Caki2 (cell line): ENCODE results near the gene SOX11. TPM values are rescaled to one million over a fixed set of nuclear protein-coding genes. Genes with fewer than 3 reads are reported as not detected.

ENCODE experiments used
- DNase-seq: peaks from one replicate; pipeline ENCODE4 v3.0.0-alpha.2; 2015; ENCODE audit warnings: low read depth
- in situ Hi-C: cut with HindIII; loops from 2 replicates; pipeline ENCODE4 v1.10.0; 2016; ENCODE audit warnings: low sequenced_read_pairs, low pct_unique_long_range_greater_than_20kb, mixed read lengths
- total RNA-seq: library from RNA; depleted of rRNA; stranded (reverse); fragments of >200 nt; shearing (Covaris generic); gene quantifications from 2 replicates; pipeline ENCODE4 v1.2.3, GENCODE V29; 2014; ENCODE audit warnings: low replicate concordance

Gene SOX11
- total RNA-seq, 1 experiment from 2014 or later: not detected

- in situ Hi-C loops: no loop called here
- no peak for DNase-seq
Measured at GRCh38 chr2:5710615-5711014, 18.4 kb downstream of the SOX11 start.

- in situ Hi-C loops: no loop called here
- no peak for DNase-seq
Measured at GRCh38 chr2:5713101-5713500, 20.9 kb downstream of the SOX11 start.

GRCh38 chr2:5719629-5720334, 27.6 kb downstream of the SOX11 start:
- no peak for DNase-seq
- in situ Hi-C loops: no loop called here

DNA sequence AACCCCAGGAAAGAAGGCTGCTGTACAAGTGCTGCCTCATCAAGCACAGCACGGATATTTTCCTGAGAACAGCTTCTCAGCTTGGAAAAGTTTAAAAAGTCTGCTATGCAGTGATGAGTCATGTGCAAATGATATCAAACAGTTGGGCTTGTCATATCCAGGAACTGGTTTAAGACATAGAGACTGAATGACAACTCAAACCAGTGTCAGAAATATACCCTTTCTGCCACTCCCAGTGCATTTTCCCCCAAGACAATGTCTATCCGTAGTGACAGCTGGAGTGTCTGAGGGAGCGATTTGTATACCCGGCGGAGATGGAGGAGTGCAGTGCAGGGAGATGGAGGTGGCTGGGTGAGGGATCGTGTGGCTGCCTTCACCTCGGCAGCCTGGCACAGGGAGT, 28.2 kb downstream of the SOX11 start:
- in situ Hi-C loops: no loop called here
- no peak for DNase-seq

DNA sequence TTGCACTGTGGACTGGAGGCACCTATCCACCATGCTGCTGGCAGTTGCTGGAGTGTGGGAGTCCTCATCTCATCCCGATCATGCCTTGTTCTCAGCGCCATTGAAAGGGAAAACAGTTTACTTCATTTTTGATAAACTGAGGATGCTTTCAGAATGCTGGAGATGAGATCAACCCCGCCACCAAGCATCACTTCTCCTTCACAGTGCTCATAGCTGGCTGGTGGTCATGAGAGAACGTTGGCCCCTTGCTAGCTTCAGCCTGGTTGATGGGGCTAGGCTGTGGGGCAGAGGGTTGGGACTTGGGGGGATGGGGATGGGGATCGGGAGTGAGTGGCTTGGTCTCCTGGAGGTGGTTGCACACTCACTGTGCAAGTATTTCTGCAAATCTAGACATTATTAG, 30.1 kb downstream of the SOX11 start:
- in situ Hi-C loops: no loop called here
- DNase-seq: no peak

DNA sequence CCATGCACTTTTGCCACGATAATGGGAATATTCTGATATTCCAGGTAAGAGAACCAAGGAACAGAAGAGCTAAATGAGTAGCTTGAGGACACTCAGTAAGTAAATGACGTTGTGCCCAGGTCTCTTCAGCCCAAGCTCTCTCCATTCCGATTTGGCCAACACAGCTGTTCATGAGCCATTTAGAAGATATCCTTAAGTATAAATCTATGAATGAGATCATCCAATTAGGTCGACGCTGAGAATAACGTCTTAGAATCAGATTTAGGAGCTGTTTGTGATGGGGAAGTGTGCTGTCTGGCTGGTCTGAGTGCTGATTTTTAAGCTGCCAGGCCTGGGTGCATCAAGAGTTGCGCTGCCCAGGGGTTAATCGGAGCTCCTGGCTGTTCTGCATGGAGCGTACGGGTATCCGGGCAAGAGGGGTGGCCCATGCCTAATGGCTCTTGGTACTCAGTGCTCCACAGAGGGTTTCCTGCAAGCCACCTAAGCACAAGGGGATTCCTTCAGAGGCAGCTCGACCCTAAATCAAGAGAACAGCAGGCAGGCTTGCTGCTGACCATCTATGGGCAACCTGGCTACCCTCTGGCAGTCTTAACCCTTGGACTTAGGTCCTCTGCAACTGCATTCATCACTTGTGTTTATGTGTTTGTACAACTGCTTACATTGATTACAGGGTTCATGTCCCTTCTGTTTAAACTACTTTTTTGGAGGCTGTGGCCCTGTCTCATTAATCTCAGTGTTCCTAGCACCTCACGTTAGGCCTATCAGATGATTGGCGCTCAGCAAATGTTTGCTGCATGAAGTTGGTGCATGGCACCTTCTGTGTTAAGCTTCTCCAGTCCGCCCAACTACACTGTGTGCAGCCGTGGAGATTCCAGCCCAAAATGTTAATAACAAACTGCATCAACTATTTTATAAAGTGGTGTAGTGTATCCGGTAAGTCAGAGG, 31.9 kb downstream of the SOX11 start:
- in situ Hi-C loops: no loop called here
- no peak for DNase-seq

DNA sequence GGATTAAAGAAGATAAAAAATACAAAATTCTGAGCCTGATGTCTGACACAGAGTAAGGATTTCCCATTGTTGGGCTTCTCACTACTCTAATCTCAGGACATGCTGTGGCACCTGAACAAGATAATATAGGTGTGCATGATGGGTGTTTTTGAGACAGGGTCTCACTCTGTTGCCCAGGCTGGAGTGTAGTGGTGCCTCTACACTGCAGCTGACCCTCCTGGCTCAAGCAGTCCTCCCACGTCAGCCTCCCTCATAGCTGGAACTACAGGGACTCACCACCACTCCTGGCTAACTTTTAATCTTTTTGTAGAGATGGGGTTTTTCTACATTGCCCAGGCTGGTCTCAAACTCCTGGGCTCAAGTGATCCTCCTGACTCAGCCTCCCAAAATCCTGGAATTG, 32.9 kb downstream of the SOX11 start:
- DNase-seq: no peak
- in situ Hi-C loops: no loop called here

- no peak for DNase-seq
- in situ Hi-C loops: no loop called here
Measured at GRCh38 chr2:5725794-5726463, 33.7 kb downstream of the SOX11 start.

GRCh38 chr2:5727235-5727634, 35.1 kb downstream of the SOX11 start:
- in situ Hi-C loops: no loop called here
- DNase-seq: no peak

DNA sequence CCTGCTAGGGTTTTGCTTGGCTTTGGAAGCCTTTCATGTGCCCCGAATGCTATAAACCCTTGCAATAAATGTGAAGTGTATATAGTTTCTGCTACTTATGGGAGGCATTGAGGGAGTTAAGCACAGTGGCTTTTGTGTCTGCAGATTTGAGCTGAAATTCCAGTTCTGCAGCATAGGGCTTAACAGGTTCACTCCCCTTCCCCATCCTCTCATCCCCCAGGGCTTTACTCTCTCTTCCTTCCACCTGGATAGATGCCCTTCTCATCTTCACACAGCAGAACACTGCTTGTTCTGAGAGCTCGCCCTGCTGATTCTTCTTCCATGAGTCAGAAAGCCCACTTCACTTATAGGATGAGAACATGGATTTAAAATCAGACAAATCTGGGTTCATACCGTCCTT, 37.2 kb downstream of the SOX11 start:
- DNase-seq: no peak
- in situ Hi-C loops: no loop called here

- in situ Hi-C loops: no loop called here
- DNase-seq: no peak
Measured at GRCh38 chr2:5730386-5730785, 38.2 kb downstream of the SOX11 start.

- DNase-seq: no peak
- in situ Hi-C loops: no loop called here
Measured at GRCh38 chr2:5734859-5735520, 42.8 kb downstream of the SOX11 start.

DNA sequence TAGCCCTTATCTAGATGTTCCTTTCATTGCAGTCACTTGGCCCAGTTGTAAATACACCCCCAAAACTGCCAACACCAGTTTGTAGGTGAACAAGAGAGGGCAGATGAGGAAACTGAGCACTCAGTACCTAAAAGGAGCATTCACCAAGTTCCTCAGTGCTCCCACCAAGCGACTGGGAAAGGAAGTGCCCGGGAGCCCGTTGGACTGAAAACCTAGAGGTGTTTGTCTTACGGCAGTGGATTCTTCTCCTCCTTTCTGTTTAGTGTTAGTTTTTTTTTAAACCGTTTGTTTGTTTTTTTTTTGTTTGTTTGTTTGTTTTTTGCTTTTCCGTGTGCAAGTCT, 43.3 kb downstream of the SOX11 start:
- in situ Hi-C loops: no loop called here
- no peak for DNase-seq

- DNase-seq: no peak
- in situ Hi-C loops: no loop called here
Measured at GRCh38 chr2:5736050-5736449, 43.9 kb downstream of the SOX11 start.

GRCh38 chr2:5736886-5737285, 44.7 kb downstream of the SOX11 start:
- in situ Hi-C loops: no loop called here
- DNase-seq: no peak

DNA sequence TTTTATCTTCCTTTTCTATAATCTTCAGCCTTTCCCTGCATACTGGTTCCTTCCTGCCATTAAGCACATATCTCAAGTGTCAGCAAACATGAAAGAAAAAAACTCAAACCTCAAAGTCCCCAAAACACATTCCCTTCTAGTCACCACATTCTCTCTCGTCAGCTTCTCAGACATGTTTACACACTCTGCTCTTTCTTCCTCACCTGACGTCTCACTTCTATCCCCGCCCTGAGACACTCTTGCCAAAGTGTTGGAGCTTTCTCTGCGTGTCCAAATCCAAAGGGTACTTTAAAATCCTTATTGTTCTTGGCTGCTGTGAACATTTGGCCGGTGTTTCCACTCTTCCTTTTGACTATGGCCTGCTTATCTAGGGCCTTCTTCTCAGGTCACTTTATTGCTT, 47.9 kb downstream of the SOX11 start:
- no peak for DNase-seq
- in situ Hi-C loops: no loop called here

- in situ Hi-C loops: no loop called here
- DNase-seq: no peak
Measured at GRCh38 chr2:5740817-5741216, 48.6 kb downstream of the SOX11 start.

- no peak for DNase-seq
- in situ Hi-C loops: no loop called here
Measured at GRCh38 chr2:5741242-5741641, 49.1 kb downstream of the SOX11 start.

DNA sequence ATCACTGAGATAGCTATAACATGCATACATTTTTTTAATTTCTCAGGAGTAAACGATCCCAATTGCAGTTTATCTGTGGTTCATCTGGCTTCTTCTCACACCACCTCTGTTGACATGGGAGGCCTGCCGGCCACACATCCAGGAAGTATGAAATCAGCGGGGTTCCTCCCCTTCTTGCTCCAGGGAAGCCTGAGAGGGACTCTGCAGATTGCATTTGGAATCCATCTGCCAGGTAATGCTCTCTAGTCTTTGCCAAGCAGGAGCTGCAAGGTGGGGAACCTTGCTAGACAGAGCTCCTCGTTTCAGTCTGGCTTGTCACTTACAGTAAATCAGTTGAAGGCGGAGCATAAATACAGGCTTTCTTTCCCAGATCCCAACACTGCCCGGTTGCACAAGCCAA, 49.9 kb downstream of the SOX11 start:
- DNase-seq: no peak
- in situ Hi-C loops: no loop called here
